ENCODE measurements around the gene TIMM10B. TPM values are rescaled to one million over a fixed set of nuclear protein-coding genes. Genes with fewer than 3 reads are reported as not detected.

The TIMM10B gene
- 10 to 100 TPM; 32.7 to 71.3 (median 46.9) TPM for total RNA-seq
- polyA plus RNA-seq: 10 to 100 TPM; 10.7 to 33.8 (median 19.8) TPM
- long read RNA-seq, donor 1, transcript TIMM10B-201 (3 exons, 2,840 nt): major isoform, 12 of 18 reads
- long read RNA-seq, donor 1, partial matches to known transcripts: 5 of 18 reads
- long read RNA-seq, donor 1, other reads (novel, unspliced or antisense): 0 of 18 reads
- long read RNA-seq, donor 2, transcript TIMM10B-201 (3 exons, 2,840 nt): major isoform, 8 of 12 reads
- long read RNA-seq, donor 2, partial matches to known transcripts: 0 of 12 reads
- long read RNA-seq, donor 2, other reads (novel, unspliced or antisense): 0 of 12 reads

- DNase-seq: peak; percentile 100
- TF ChIP-seq POLR2AphosphoS5 (IDR thresholded peaks at IDR 0.05) (peak; percentile 98 to 99 (median 99)), CTCF (IDR thresholded peaks at IDR 0.05 in 8 of 11, conservative IDR thresholded peaks at IDR 0.05 in 3 of 11) (peak in 1 of 11 experiments; percentile 42), POLR2A (IDR thresholded peaks at IDR 0.05) (peak; percentile 42 to 71 (median 55))
- Histone ChIP-seq H3K36me3 (peaks cover 0 to 77% (median 58%) of the 10 kb centered on the region in 6 donors), H3K9me3 (no peaks in the 10 kb centered on the region), H3K4me3 (peak within 1 kb of the TSS; percentile 58 to 87 (median 76)), H3K4me1 (peaks cover 25 to 73% (median 42%) of the 10 kb centered on the region in 6 donors), H3K27me3 (replicated peaks in 1 of 7) (no peaks in the 10 kb centered on the region), H3K27ac (peak within 1 kb of the TSS; percentile 89 to 95 (median 94))
- intact Hi-C loops (cut with DNase I; ENCODE audit: low total_unique reads): no loop called here
- 0 to 1% (median 0%) methylated on average over 31 to 66 of the region's 66 CpGs for WGBS, 5 donors
Observed at GRCh38 chr11:6481012-6481923, at the start of gene TIMM10B, which contains the start of gene ARFIP2. Gene TIMM10B (plus strand): TSS chr11:6481501. CDS start chr11:6481517, 16 bp downstream. Gene ARFIP2 (minus strand): TSS chr11:6481331. CDS start chr11:6480421, 910 bp downstream.

- no peak for TF ChIP-seq CTCF (IDR thresholded peaks at IDR 0.05 in 8 of 11, conservative IDR thresholded peaks at IDR 0.05 in 3 of 11)
- TF ChIP-seq POLR2A (IDR thresholded peaks at IDR 0.05): no peak
- TF ChIP-seq POLR2AphosphoS5 (IDR thresholded peaks at IDR 0.05): no peak
- Histone ChIP-seq H3K4me3 (no peak overlapping the region), H3K9me3 (no peaks in the 10 kb centered on the region), H3K36me3 (no peaks in the 10 kb centered on the region), H3K4me1 (no peaks in the 10 kb centered on the region), H3K27me3 (replicated peaks in 1 of 7) (no peaks in the 10 kb centered on the region), H3K27ac (no peak overlapping the region)
- intact Hi-C loops (cut with DNase I; ENCODE audit: low total_unique reads): no loop called here
- DNase-seq: no peak
- 84 to 97% (median 90%) methylated on average over 3 of the region's 3 CpGs for WGBS, 5 donors
Observed at GRCh38 chr11:6431861-6432260, 49.4 kb upstream of the TIMM10B start.

GRCh38 chr11:6433998-6434660 lies 47.2 kb upstream of the TIMM10B start:
- H3K27me3 ChIP-seq (replicated peaks in 1 of 7): no peaks in the 10 kb centered on the region
- no peak for TF ChIP-seq CTCF (IDR thresholded peaks at IDR 0.05 in 8 of 11, conservative IDR thresholded peaks at IDR 0.05 in 3 of 11)
- no peak for TF ChIP-seq POLR2AphosphoS5 (IDR thresholded peaks at IDR 0.05)
- TF ChIP-seq POLR2A (IDR thresholded peaks at IDR 0.05): no peak
- intact Hi-C loops (cut with DNase I; ENCODE audit: low total_unique reads): no loop called here
- H3K36me3 ChIP-seq: no peaks in the 10 kb centered on the region
- H3K4me1 ChIP-seq: peaks cover 0 to 19% (median 9%) of the 10 kb centered on the region in 6 donors
- DNase-seq: no peak
- no peak overlapping the region for H3K27ac ChIP-seq
- WGBS, 5 donors: 62 to 78% (median 77%) methylated on average over 5 of the region's 5 CpGs
- H3K9me3 ChIP-seq: no peaks in the 10 kb centered on the region
- no peak overlapping the region for H3K4me3 ChIP-seq

All from spleen (tissue), 13 donors.